ENCODE results near the gene CST2.

DNA sequence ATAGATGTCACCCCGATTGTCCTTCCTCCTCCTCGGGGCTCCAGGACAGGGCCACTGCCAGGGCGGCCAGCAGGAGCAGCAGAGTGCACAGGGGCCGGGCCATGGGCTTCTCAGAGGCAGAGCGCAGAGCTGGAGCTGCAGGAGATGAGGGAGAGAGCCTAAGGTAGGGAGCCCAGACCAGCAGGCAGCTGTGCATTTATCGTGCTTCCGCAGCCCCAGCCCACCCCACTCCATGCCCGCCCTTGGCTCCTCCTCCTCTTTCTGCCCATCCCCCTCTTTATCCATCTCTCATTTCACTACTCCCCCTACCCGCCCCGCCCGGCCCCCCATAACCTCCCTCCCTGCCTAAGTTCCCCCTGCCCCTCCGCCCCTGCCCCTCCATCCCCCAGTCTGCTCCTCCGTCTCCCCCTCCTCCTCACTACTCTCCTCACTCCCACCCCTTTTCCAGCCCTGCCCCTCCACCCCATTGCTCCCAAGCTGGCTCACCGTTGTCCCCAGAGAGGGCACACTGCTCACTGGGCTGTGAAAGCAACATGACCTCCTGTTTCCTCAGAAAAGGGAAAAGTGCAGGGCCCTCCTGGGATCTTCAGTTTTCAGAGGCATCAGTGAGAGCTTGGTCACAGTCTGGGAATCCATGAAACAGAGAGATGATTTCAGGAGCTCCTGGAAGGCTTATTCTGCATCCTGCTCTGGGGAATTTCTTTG lies 50.3 kb downstream of the CST2 start:
- TF ChIP-seq, protein P1, sequence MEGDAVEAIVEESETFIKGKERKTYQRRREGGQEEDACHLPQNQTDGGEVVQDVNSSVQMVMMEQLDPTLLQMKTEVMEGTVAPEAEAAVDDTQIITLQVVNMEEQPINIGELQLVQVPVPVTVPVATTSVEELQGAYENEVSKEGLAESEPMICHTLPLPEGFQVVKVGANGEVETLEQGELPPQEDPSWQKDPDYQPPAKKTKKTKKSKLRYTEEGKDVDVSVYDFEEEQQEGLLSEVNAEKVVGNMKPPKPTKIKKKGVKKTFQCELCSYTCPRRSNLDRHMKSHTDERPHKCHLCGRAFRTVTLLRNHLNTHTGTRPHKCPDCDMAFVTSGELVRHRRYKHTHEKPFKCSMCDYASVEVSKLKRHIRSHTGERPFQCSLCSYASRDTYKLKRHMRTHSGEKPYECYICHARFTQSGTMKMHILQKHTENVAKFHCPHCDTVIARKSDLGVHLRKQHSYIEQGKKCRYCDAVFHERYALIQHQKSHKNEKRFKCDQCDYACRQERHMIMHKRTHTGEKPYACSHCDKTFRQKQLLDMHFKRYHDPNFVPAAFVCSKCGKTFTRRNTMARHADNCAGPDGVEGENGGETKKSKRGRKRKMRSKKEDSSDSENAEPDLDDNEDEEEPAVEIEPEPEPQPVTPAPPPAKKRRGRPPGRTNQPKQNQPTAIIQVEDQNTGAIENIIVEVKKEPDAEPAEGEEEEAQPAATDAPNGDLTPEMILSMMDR (IDR thresholded peaks at IDR 0.05): no peak
- TF ChIP-seq TCF7L2 (IDR thresholded peaks at IDR 0.05; ENCODE audit: low read depth, low read length): no peak
- TF ChIP-seq SIN3A (IDR thresholded peaks at IDR 0.05; ENCODE audit: borderline replicate concordance, insufficient read depth, low read depth, low read length): no peak
- TF ChIP-seq POLR2AphosphoS5 (IDR thresholded peaks at IDR 0.05; ENCODE audit: low read depth, low read length): no peak

Measured in Panc1 (cell line).